Measurements from ENCODE around the gene MIEN1.

DNA sequence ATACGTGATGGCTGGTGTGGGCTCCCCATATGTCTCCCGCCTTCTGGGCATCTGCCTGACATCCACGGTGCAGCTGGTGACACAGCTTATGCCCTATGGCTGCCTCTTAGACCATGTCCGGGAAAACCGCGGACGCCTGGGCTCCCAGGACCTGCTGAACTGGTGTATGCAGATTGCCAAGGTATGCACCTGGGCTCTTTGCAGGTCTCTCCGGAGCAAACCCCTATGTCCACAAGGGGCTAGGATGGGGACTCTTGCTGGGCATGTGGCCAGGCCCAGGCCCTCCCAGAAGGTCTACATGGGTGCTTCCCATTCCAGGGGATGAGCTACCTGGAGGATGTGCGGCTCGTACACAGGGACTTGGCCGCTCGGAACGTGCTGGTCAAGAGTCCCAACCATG, 5.6 kb downstream of the MIEN1 start:
- TF ChIP-seq POLR2AphosphoS5 (IDR thresholded peaks at IDR 0.05; ENCODE audit: low read depth, low read length) (no peak), POLR2A (IDR thresholded peaks at IDR 0.05; ENCODE audit: low read depth, low read length) (no peak)

All from GM12892 (cell line).